ENCODE measurements around the gene ATP2B3. TPM values are rescaled to one million over a fixed set of nuclear protein-coding genes. Genes with fewer than 3 reads are reported as not detected.

ATP2B3 gene
- polyA plus RNA-seq, 1 experiment = 0.02 TPM

DNA sequence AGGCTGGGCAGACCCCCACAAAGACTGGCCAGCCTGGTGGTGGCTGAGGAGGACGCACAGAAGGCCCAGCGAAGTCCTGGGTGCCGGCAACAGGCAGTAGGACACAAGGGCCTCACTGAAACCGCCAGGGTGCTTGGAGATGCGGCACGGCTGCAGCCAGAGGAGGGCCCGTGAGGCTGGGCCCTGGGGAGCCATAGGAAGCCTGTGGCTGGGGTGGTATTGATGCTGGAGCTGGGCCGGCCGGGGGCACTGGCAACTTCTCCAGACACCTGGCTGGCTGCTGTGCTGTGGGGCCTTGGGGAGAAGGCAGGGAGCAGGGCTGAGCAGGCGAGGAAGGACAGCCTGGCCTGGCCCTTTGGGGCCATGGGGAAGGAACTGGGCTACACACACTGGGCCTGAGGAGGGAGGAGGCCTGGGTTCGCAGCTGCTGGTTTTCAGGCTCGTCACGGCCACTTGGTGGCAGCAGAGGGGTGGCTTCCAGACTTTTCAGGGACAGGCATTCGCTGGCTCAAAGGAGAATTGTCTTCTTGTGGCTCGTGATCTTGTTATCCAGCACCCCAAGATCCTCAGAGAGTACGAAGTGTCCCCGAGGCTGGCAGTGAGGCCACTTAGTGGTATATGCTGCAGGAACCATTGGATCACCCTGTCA, 37.2 kb downstream of the ATP2B3 start:
- Histone ChIP-seq H3K27me3 (ENCODE audit: control insufficient read depth, insufficient read depth, low read length) (no peaks in the 10 kb centered on the region), H3K36me3 (ENCODE audit: control insufficient read depth, insufficient read depth, low read length) (no peaks in the 10 kb centered on the region), H3K4me3 (ENCODE audit: low read depth, low read length) (no peak overlapping the region)
- ChIA-PET CTCF (interaction anchor here (0.6 to 6.8 kb wide), 16 partner anchors 9 to 116 kb away, joined by 3 to 55 read pairs (median 4); partner anchors contain the start of gene DUSP9), POLR2A (no interaction called here)
- DNase-seq (ENCODE audit: low read depth) = no peak
- TF ChIP-seq CTCF (IDR thresholded peaks at IDR 0.05; ENCODE audit: insufficient read depth, low read depth, low read length) = peak; percentile 72

- no peak for DNase-seq (ENCODE audit: low read depth)
- Histone ChIP-seq H3K27me3 (ENCODE audit: control insufficient read depth, insufficient read depth, low read length) (no peaks in the 10 kb centered on the region), H3K36me3 (ENCODE audit: control insufficient read depth, insufficient read depth, low read length) (no peaks in the 10 kb centered on the region), H3K4me3 (ENCODE audit: low read depth, low read length) (no peak overlapping the region)
- no peak for TF ChIP-seq CTCF (IDR thresholded peaks at IDR 0.05; ENCODE audit: insufficient read depth, low read depth, low read length)
- ChIA-PET POLR2A (no interaction called here), CTCF (interaction anchor here (6.8 kb wide), 1 partner anchor 111 kb away, joined by 55 read pairs; no protein-coding TSS in a partner anchor)
Observed at GRCh38 chrX:153556767-153557166, 39.3 kb downstream of the ATP2B3 start.

DNA sequence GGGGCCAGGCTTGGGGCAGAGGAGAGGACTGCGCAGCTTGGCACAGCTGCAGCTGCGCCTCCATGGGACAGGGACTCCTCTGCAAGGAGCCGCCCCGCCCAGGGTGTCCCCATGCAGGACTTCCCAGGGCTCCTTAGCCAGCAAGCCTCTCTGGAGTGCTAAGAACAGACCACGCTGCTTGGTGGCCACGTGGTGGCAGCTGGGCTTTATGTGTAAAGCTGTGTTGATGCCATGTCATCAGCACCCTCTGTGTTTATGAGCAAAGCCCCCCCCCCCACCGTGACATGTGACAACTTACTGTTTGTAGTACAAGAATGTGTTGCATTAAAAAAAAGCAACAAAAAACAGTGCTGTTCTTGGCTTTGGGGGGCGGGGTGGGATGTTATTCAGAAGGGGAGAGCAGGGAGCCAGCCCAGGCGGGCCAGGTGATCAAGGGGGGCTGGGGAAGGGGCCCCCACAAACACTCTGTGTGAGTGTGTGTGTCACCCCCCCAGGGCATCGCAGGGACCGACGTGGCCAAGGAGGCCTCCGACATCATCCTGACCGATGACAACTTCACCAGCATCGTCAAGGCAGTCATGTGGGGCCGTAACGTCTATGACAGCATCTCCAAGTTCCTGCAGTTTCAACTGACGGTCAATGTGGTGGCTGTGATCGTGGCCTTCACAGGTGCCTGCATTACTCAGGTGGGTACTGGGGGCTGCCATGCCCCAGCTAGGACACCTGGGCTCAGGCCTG, 40.3 kb downstream of the ATP2B3 start:
- TF ChIP-seq CTCF (IDR thresholded peaks at IDR 0.05; ENCODE audit: insufficient read depth, low read depth, low read length) = no peak
- H3K27me3 ChIP-seq (ENCODE audit: control insufficient read depth, insufficient read depth, low read length) = no peaks in the 10 kb centered on the region
- ChIA-PET CTCF (interaction anchor here (6.8 kb wide), 1 partner anchor 110 kb away, joined by 55 read pairs; no protein-coding TSS in a partner anchor), POLR2A (no interaction called here)
- no peak for DNase-seq (ENCODE audit: low read depth)
- H3K4me3 ChIP-seq (ENCODE audit: low read depth, low read length) = no peak overlapping the region
- H3K36me3 ChIP-seq (ENCODE audit: control insufficient read depth, insufficient read depth, low read length) = no peaks in the 10 kb centered on the region

- ChIA-PET CTCF (interaction anchor here (1.2 to 2.1 kb wide), 3 partner anchors 98 to 527 kb away, joined by 3 to 7 read pairs (median 3); no protein-coding TSS in a partner anchor), POLR2A (no interaction called here)
- no peaks in the 10 kb centered on the region for H3K27me3 ChIP-seq (ENCODE audit: control insufficient read depth, insufficient read depth, low read length)
- TF ChIP-seq CTCF (IDR thresholded peaks at IDR 0.05; ENCODE audit: insufficient read depth, low read depth, low read length) = no peak
- no peaks in the 10 kb centered on the region for H3K36me3 ChIP-seq (ENCODE audit: control insufficient read depth, insufficient read depth, low read length)
- H3K4me3 ChIP-seq (ENCODE audit: low read depth, low read length) = no peak overlapping the region
- DNase-seq (ENCODE audit: low read depth) = no peak
Observed at GRCh38 chrX:153560000-153560399, 42.6 kb downstream of the ATP2B3 start.

GRCh38 chrX:153560466-153560865, 43.0 kb downstream of the ATP2B3 start:
- CTCF ChIA-PET = interaction anchor here (1.2 to 2.1 kb wide), 3 partner anchors 97 to 527 kb away, joined by 3 to 7 read pairs (median 3); no protein-coding TSS in a partner anchor
- no peak for DNase-seq (ENCODE audit: low read depth)
- TF ChIP-seq CTCF (IDR thresholded peaks at IDR 0.05; ENCODE audit: insufficient read depth, low read depth, low read length) = no peak
- POLR2A ChIA-PET = no interaction called here
- no peaks in the 10 kb centered on the region for H3K27me3 ChIP-seq (ENCODE audit: control insufficient read depth, insufficient read depth, low read length)
- H3K36me3 ChIP-seq (ENCODE audit: control insufficient read depth, insufficient read depth, low read length) = no peaks in the 10 kb centered on the region
- no peak overlapping the region for H3K4me3 ChIP-seq (ENCODE audit: low read depth, low read length)
